Activated T-helper 2 cell treated with anti-CD3 and anti-CD28 coated beads, Interferon-gamma antibody, Interleukin-2, Interleukin-4, amounts not matched to agents 10 μg/mL and 5 μg/mL and 100 μg/mL, durations not matched to agents 14 hours and 24 hours and 36 hours (primary cell): ENCODE measurements around the gene UBE3A. TPM values are rescaled to one million over a fixed set of nuclear protein-coding genes. Genes with fewer than 3 reads are reported as not detected.

Experiments
- DNase-seq: peaks from one replicate; pipeline ENCODE4 v3.0.0; 2021; ENCODE audit warnings: low spot score
- H3K27ac Mint-ChIP-seq: one replicate; pipeline ENCODE4 v1.8.0; 2021; ENCODE audit warnings: mixed read lengths
- H3K27me3 Mint-ChIP-seq: one replicate; pipeline ENCODE4 v1.8.0; 2021; ENCODE audit warnings: low read depth, mixed read lengths
- H3K36me3 Mint-ChIP-seq: one replicate; pipeline ENCODE4 v1.8.0; 2021; ENCODE audit warnings: low read depth, mixed read lengths
- H3K4me1 Mint-ChIP-seq: one replicate; pipeline ENCODE4 v1.8.0; 2021; ENCODE audit warnings: low read depth, mixed read lengths
- H3K4me3 Mint-ChIP-seq: one replicate; pipeline ENCODE4 v1.8.0; 2021; ENCODE audit warnings: low read depth, mild to moderate bottlenecking, moderate library complexity, mixed read lengths
- H3K9me3 Mint-ChIP-seq: one replicate; pipeline ENCODE4 v1.8.0; 2021; ENCODE audit warnings: mixed read lengths
- intact Hi-C: fragments of 100-400 bp; cut with micrococcal nuclease; formaldehyde crosslinking; loops from one replicate; pipeline ENCODE4 v1.15.1; 2023
- total RNA-seq: library from RNA; stranded (reverse); gene quantifications from 2 replicates; pipeline ENCODE4 v1.2.3, GENCODE V29; 2022

Gene UBE3A
- total RNA-seq, 1 donor from 2014 or later = 108 TPM

GRCh38 chr15:25381579-25381978 is 57.2 kb downstream of the UBE3A start:
- Mint-ChIP-seq H3K4me1 (peaks cover 4% of the 10 kb centered on the region), H3K27me3 (no peaks in the 10 kb centered on the region), H3K36me3 (peaks cover 95% of the 10 kb centered on the region), H3K4me3 (no peak overlapping the region), H3K27ac (no peak overlapping the region), H3K9me3 (peaks cover 58% of the 10 kb centered on the region)
- DNase-seq = no peak
- intact Hi-C loops = no loop called here

- DNase-seq = no peak
- Mint-ChIP-seq H3K27ac (peak overlapping the region; percentile 42), H3K27me3 (no peaks in the 10 kb centered on the region), H3K9me3 (peaks cover 34% of the 10 kb centered on the region), H3K4me3 (no peak overlapping the region), H3K4me1 (peaks cover 4% of the 10 kb centered on the region), H3K36me3 (peaks cover 96% of the 10 kb centered on the region)
- intact Hi-C loops = no loop called here
These were observed 60.3 kb downstream of the UBE3A start for GRCh38 chr15:25378501-25378901.

- H3K9me3 Mint-ChIP-seq = peaks cover 18% of the 10 kb centered on the region
- intact Hi-C loops = no loop called here
- no peak for DNase-seq
These were observed 63.3 kb downstream of the UBE3A start for GRCh38 chr15:25375557-25375956.

GRCh38 chr15:25374143-25374542 is 64.7 kb downstream of the UBE3A start:
- peaks cover 4% of the 10 kb centered on the region for H3K4me1 Mint-ChIP-seq
- DNase-seq = no peak
- H3K9me3 Mint-ChIP-seq = peaks cover 11% of the 10 kb centered on the region
- intact Hi-C loops = no loop called here
- H3K36me3 Mint-ChIP-seq = peaks cover 99% of the 10 kb centered on the region
- no peak overlapping the region for H3K27ac Mint-ChIP-seq
- H3K4me3 Mint-ChIP-seq = no peak overlapping the region
- H3K27me3 Mint-ChIP-seq = no peaks in the 10 kb centered on the region

More at GRCh38 chr15:25375557-25375956, 63.3 kb downstream of the UBE3A start:
- Mint-ChIP-seq H3K36me3 (peaks cover 100% of the 10 kb centered on the region), H3K27me3 (no peaks in the 10 kb centered on the region), H3K4me1 (peaks cover 4% of the 10 kb centered on the region), H3K27ac (no peak overlapping the region), H3K4me3 (no peak overlapping the region)

GRCh38 chr15:25372298-25372697 is 66.5 kb downstream of the UBE3A start:
- Mint-ChIP-seq H3K9me3 (peaks cover 4% of the 10 kb centered on the region), H3K27me3 (no peaks in the 10 kb centered on the region), H3K4me1 (peaks cover 1% of the 10 kb centered on the region), H3K27ac (no peak overlapping the region), H3K4me3 (no peak overlapping the region), H3K36me3 (peaks cover 88% of the 10 kb centered on the region)
- DNase-seq = no peak
- intact Hi-C loops = no loop called here

GRCh38 chr15:25368850-25369249 is 70.0 kb downstream of the UBE3A start:
- Mint-ChIP-seq H3K27ac (no peak overlapping the region), H3K9me3 (peaks cover 4% of the 10 kb centered on the region), H3K4me1 (peaks cover 12% of the 10 kb centered on the region), H3K4me3 (no peak overlapping the region), H3K27me3 (no peaks in the 10 kb centered on the region), H3K36me3 (peaks cover 68% of the 10 kb centered on the region)
- intact Hi-C loops = loop anchor here (5.0 kb wide), 1 partner anchor 68 kb away; the partner anchor contains the start of gene UBE3A
- DNase-seq = no peak

- Mint-ChIP-seq H3K27me3 (no peaks in the 10 kb centered on the region), H3K4me3 (no peak overlapping the region), H3K9me3 (peaks cover 3% of the 10 kb centered on the region), H3K27ac (no peak overlapping the region), H3K4me1 (peaks cover 12% of the 10 kb centered on the region), H3K36me3 (peaks cover 61% of the 10 kb centered on the region)
- intact Hi-C loops = loop anchor here (5.0 kb wide), 1 partner anchor 71 kb away; the partner anchor contains the start of gene UBE3A
- no peak for DNase-seq
These were observed 72.8 kb downstream of the UBE3A start for GRCh38 chr15:25366058-25366457.

- Mint-ChIP-seq H3K36me3 (peaks cover 59% of the 10 kb centered on the region), H3K4me1 (peaks cover 15% of the 10 kb centered on the region), H3K27ac (no peak overlapping the region)
These were observed 76.3 kb downstream of the UBE3A start for GRCh38 chr15:25362545-25362944.

GRCh38 chr15:25347707-25348106 is 91.1 kb downstream of the UBE3A start:
- DNase-seq = no peak
- no peak overlapping the region for H3K4me3 Mint-ChIP-seq
- no peaks in the 10 kb centered on the region for H3K4me1 Mint-ChIP-seq
- H3K27me3 Mint-ChIP-seq = no peaks in the 10 kb centered on the region
- intact Hi-C loops = no loop called here
- H3K27ac Mint-ChIP-seq = no peak overlapping the region
- H3K9me3 Mint-ChIP-seq = peaks cover 46% of the 10 kb centered on the region
- H3K36me3 Mint-ChIP-seq = peaks cover 89% of the 10 kb centered on the region

More at GRCh38 chr15:25362545-25362944, 76.3 kb downstream of the UBE3A start:
- DNase-seq = no peak
- H3K27me3 Mint-ChIP-seq = no peaks in the 10 kb centered on the region
- H3K9me3 Mint-ChIP-seq = peaks cover 4% of the 10 kb centered on the region
- no peak overlapping the region for H3K4me3 Mint-ChIP-seq
- intact Hi-C loops = no loop called here

- intact Hi-C loops = no loop called here
- peaks cover 96% of the 10 kb centered on the region for H3K36me3 Mint-ChIP-seq
- no peaks in the 10 kb centered on the region for H3K27me3 Mint-ChIP-seq
- H3K27ac Mint-ChIP-seq = no peak overlapping the region
- no peak for DNase-seq
- peaks cover 49% of the 10 kb centered on the region for H3K9me3 Mint-ChIP-seq
- H3K4me3 Mint-ChIP-seq = no peak overlapping the region
- no peaks in the 10 kb centered on the region for H3K4me1 Mint-ChIP-seq
These were observed 92.5 kb downstream of the UBE3A start for GRCh38 chr15:25346371-25346770.

GRCh38 chr15:25345943-25346342 is 92.9 kb downstream of the UBE3A start:
- DNase-seq = no peak
- no peak overlapping the region for H3K27ac Mint-ChIP-seq
- intact Hi-C loops = no loop called here
- H3K4me3 Mint-ChIP-seq = no peak overlapping the region
- H3K9me3 Mint-ChIP-seq = peaks cover 46% of the 10 kb centered on the region
- H3K36me3 Mint-ChIP-seq = peaks cover 94% of the 10 kb centered on the region
- no peaks in the 10 kb centered on the region for H3K4me1 Mint-ChIP-seq
- H3K27me3 Mint-ChIP-seq = no peaks in the 10 kb centered on the region

GRCh38 chr15:25342629-25343028 is 96.2 kb downstream of the UBE3A start:
- Mint-ChIP-seq H3K4me1 (no peaks in the 10 kb centered on the region), H3K36me3 (peaks cover 90% of the 10 kb centered on the region), H3K27ac (no peak overlapping the region), H3K9me3 (peaks cover 17% of the 10 kb centered on the region), H3K4me3 (no peak overlapping the region), H3K27me3 (no peaks in the 10 kb centered on the region)
- intact Hi-C loops = no loop called here
- DNase-seq = no peak

GRCh38 chr15:25339431-25339830 is 99.4 kb downstream of the UBE3A start:
- peaks cover 20% of the 10 kb centered on the region for H3K9me3 Mint-ChIP-seq
- no peak overlapping the region for H3K27ac Mint-ChIP-seq
- intact Hi-C loops = no loop called here
- peaks cover 89% of the 10 kb centered on the region for H3K36me3 Mint-ChIP-seq
- no peaks in the 10 kb centered on the region for H3K4me1 Mint-ChIP-seq
- no peaks in the 10 kb centered on the region for H3K27me3 Mint-ChIP-seq
- H3K4me3 Mint-ChIP-seq = no peak overlapping the region
- DNase-seq = no peak

- H3K4me3 Mint-ChIP-seq = no peak overlapping the region
- intact Hi-C loops = no loop called here
- H3K27ac Mint-ChIP-seq = no peak overlapping the region
- H3K27me3 Mint-ChIP-seq = no peaks in the 10 kb centered on the region
- H3K36me3 Mint-ChIP-seq = peaks cover 79% of the 10 kb centered on the region
- no peak for DNase-seq
- no peaks in the 10 kb centered on the region for H3K4me1 Mint-ChIP-seq
- peaks cover 17% of the 10 kb centered on the region for H3K9me3 Mint-ChIP-seq
These were observed 103.5 kb downstream of the UBE3A start for GRCh38 chr15:25335279-25335678.
